Neural cell (in vitro differentiated cells): Measurements from ENCODE around the gene FABP6. TPM values are rescaled to one million over a fixed set of nuclear protein-coding genes. Genes with fewer than 3 reads are reported as not detected.

ENCODE experiments used
- H2AFZ ChIP-seq: fragments of 200-600, 300-800 bp; sonication (generic), shearing (Covaris generic); 2 replicates; pipeline ENCODE4 v1.6.0; 2014; ENCODE audit warnings: low read depth, mild to moderate bottlenecking, antibody characterized with exemption, low read length, moderate library complexity
- H3F3A ChIP-seq: fragments of 200-600 bp; shearing (Covaris generic); 2 replicates; pipeline ENCODE4 v1.6.1; 2016; ENCODE audit warnings: mild to moderate bottlenecking, moderate library complexity, mixed read lengths, antibody characterized with exemption, low read length; ENCODE audit not compliant: insufficient read depth, poor library complexity, severe bottlenecking
- H3K27ac ChIP-seq: fragments of 200-600, 300-800 bp; sonication (generic), shearing (Covaris generic); 2 replicates; pipeline ENCODE4 v1.5.1; 2014; ENCODE audit warnings: mild to moderate bottlenecking, low read length, moderate library complexity
- H3K27me3 ChIP-seq: fragments of 300-800, 200-600 bp; sonication (generic), shearing (Covaris generic); 2 replicates; pipeline ENCODE4 v1.6.0; 2014; ENCODE audit warnings: mild to moderate bottlenecking, low read depth, low read length, moderate library complexity; ENCODE audit not compliant: insufficient read depth
- H3K36me3 ChIP-seq: fragments of 300-800, 200-600 bp; sonication (generic), shearing (Covaris generic); 2 replicates; pipeline ENCODE4 v1.5.1; 2014; ENCODE audit warnings: mild to moderate bottlenecking, antibody characterized with exemption, low read length, moderate library complexity; ENCODE audit not compliant: insufficient read depth
- H3K4me2 ChIP-seq: fragments of 300-800, 200-600 bp; sonication (generic), shearing (Covaris generic); 2 replicates; pipeline ENCODE4 v1.6.0; 2014; ENCODE audit warnings: mild to moderate bottlenecking, low read length
- H3K4me3 ChIP-seq: fragments of 300-800, 200-600 bp; sonication (generic), shearing (Covaris generic); 2 replicates; pipeline ENCODE4 v1.5.1; 2014; ENCODE audit warnings: mild to moderate bottlenecking, low read length, moderate library complexity
- H3K79me2 ChIP-seq: fragments of 200-600 bp; shearing (Covaris generic); replicated peaks from 2 replicates; pipeline ENCODE4 v1.6.0; 2014; ENCODE audit warnings: mild to moderate bottlenecking, low read length, moderate library complexity; ENCODE audit not compliant: insufficient read depth
- H3K9ac ChIP-seq: fragments of 300-800, 200-600 bp; sonication (generic), shearing (Covaris generic); 2 replicates; pipeline ENCODE4 v1.6.1; 2016; ENCODE audit warnings: mild to moderate bottlenecking, low read length, mixed read lengths
- H3K9me2 ChIP-seq: fragments of 200-600 bp; shearing (Covaris generic); 2 replicates; pipeline ENCODE4 v1.6.1; 2016; ENCODE audit warnings: mild to moderate bottlenecking, low read length, mixed read lengths; ENCODE audit not compliant: insufficient read depth
- H3K9me3 ChIP-seq: fragments of 200-600, 300-800 bp; sonication (generic), shearing (Covaris generic); 2 replicates; pipeline ENCODE4 v1.6.1; 2016; ENCODE audit warnings: mild to moderate bottlenecking, mixed run types, low read length, moderate library complexity, mixed read lengths
- H4K20me1 ChIP-seq: fragments of 200-600 bp; shearing (Covaris generic); 2 replicates; pipeline ENCODE4 v1.6.1; 2016; ENCODE audit warnings: mild to moderate bottlenecking, mixed run types; ENCODE audit not compliant: insufficient read depth
- CTCF ChIP-seq: fragments of 450-650 bp; IDR thresholded peaks from 2 replicates; pipeline ENCODE4 v1.5.1; 2014; ENCODE audit warnings: antibody characterized with exemption, mild to moderate bottlenecking, moderate library complexity; ENCODE audit not compliant: poor library complexity, severe bottlenecking
- EP300 ChIP-seq: fragments of 450-650 bp; conservative IDR thresholded peaks from 2 replicates; pipeline ENCODE4 v1.6.1; 2014; ENCODE audit warnings: antibody characterized with exemption, mild to moderate bottlenecking, moderate library complexity; ENCODE audit not compliant: poor library complexity, severe bottlenecking
- EZH2 ChIP-seq: fragments of 200-600, 300-800 bp; shearing (Covaris generic), sonication (generic); IDR thresholded peaks from 2 replicates; pipeline ENCODE4 v1.6.1; 2014; ENCODE audit warnings: antibody characterized with exemption, low read length, borderline replicate concordance, mild to moderate bottlenecking; ENCODE audit not compliant: insufficient read depth, poor library complexity, severe bottlenecking
- MXI1 ChIP-seq: fragments of 450-650 bp; conservative IDR thresholded peaks from 2 replicates; pipeline ENCODE4 v1.6.1; 2014; ENCODE audit warnings: antibody characterized with exemption, mild to moderate bottlenecking; ENCODE audit not compliant: poor library complexity, severe bottlenecking
- POLR2AphosphoS5 ChIP-seq: IDR thresholded peaks from 2 replicates; pipeline ENCODE4 v1.6.1; 2012
- RAD21 ChIP-seq: fragments of 450-650 bp; conservative IDR thresholded peaks from 2 replicates; pipeline ENCODE4 v1.6.1; 2014; ENCODE audit warnings: antibody characterized with exemption, mild to moderate bottlenecking, moderate library complexity
- REST ChIP-seq: IDR thresholded peaks from 2 replicates; pipeline ENCODE4 v1.6.1; 2012; ENCODE audit warnings: borderline replicate concordance
- SMC3 ChIP-seq: fragments of 450-650 bp; conservative IDR thresholded peaks from 2 replicates; pipeline ENCODE4 v1.6.1; 2014; ENCODE audit warnings: antibody characterized with exemption, mild to moderate bottlenecking, moderate library complexity; ENCODE audit not compliant: poor library complexity
- TAF1 ChIP-seq: IDR thresholded peaks from 2 replicates; pipeline ENCODE4 v1.6.1; 2012; ENCODE audit warnings: low read depth
- polyA plus RNA-seq: library from polyadenylated mRNA; depleted of rRNA; stranded (reverse); fragments of >200 nt; gene quantifications from 2 replicates; pipeline ENCODE4 v1.2.3, GENCODE V29; 2014

Gene FABP6
- polyA plus RNA-seq, 1 donor from 2014 or later = 3.6 TPM

- Histone ChIP-seq H3F3A (no peaks in the 10 kb centered on the region), H3K36me3 (no peaks in the 10 kb centered on the region), H3K9me3 (no peaks in the 10 kb centered on the region), H3K9me2 (no peaks in the 10 kb centered on the region), H2AFZ (no peak overlapping the region), H3K27me3 (no peaks in the 10 kb centered on the region), H3K4me2 (no peak overlapping the region), H3K27ac (no peak overlapping the region), H3K4me3 (no peak overlapping the region), H4K20me1 (no peaks in the 10 kb centered on the region), H3K79me2 (no peaks in the 10 kb centered on the region), H3K9ac (no peak overlapping the region)
- TF ChIP-seq REST (no peak), POLR2AphosphoS5 (no peak), RAD21 (no peak), CTCF (no peak), TAF1 (no peak), EP300 (no peak), MXI1 (no peak), EZH2 (no peak), SMC3 (no peak)
Measured at GRCh38 chr5:160207061-160207460, 22.2 kb upstream of the FABP6 start.

GRCh38 chr5:160209917-160210316 is 19.4 kb upstream of the FABP6 start:
- Histone ChIP-seq H3K27me3 (no peaks in the 10 kb centered on the region), H3K4me3 (no peak overlapping the region), H3K79me2 (no peaks in the 10 kb centered on the region), H4K20me1 (no peaks in the 10 kb centered on the region), H3K36me3 (no peaks in the 10 kb centered on the region), H3K4me2 (no peak overlapping the region), H3K9ac (no peak overlapping the region), H3K9me3 (no peaks in the 10 kb centered on the region), H2AFZ (no peak overlapping the region), H3F3A (no peaks in the 10 kb centered on the region), H3K27ac (no peak overlapping the region), H3K9me2 (no peaks in the 10 kb centered on the region)
- no peak for TF ChIP-seq TAF1
- no peak for TF ChIP-seq REST
- TF ChIP-seq SMC3 = no peak
- no peak for TF ChIP-seq MXI1
- no peak for TF ChIP-seq POLR2AphosphoS5
- no peak for TF ChIP-seq CTCF
- no peak for TF ChIP-seq EZH2
- TF ChIP-seq RAD21 = no peak
- no peak for TF ChIP-seq EP300
